Panc1 (cell line): ENCODE data around the gene RCCD1. TPM values are rescaled to one million over a fixed set of nuclear protein-coding genes. Genes with fewer than 3 reads are reported as not detected.

Experiments
- ATAC-seq: fragments of 200-7000 bp; cut with Tn5 transposase; 2 replicates; pipeline ENCODE4 v1.9.1; 2020; ENCODE audit warnings: mild to moderate bottlenecking, moderate library complexity
- BruUV-seq: library from RNA; stranded (reverse); fragments of 400-500 nt; replicated peaks from 2 replicates; lab custom pipeline; 2021; lab: Mats Ljungman, UMichigan
- CTCF ChIA-PET: fragments of 300-600 bp; sonication (Branson Sonifier 250); formaldehyde crosslinking; loops from one replicate; lab custom pipeline; 2022; ENCODE audit warnings: antibody characterized with exemption; lab: Charles Lee
- POLR2A ChIA-PET: fragments of 300-600 bp; sonication (Branson Sonifier 250); formaldehyde crosslinking; loops from one replicate; lab custom pipeline; 2022; ENCODE audit warnings: antibody characterized with exemption; lab: Charles Lee
- DNase-seq: peaks from one replicate; pipeline ENCODE4 v3.0.0-alpha.2; 2010; ENCODE audit warnings: low read depth, low spot score
- H3K27ac ChIP-seq: 2 replicates; pipeline ENCODE4 v1.5.1; 2011; ENCODE audit warnings: mild to moderate bottlenecking, low read length, inconsistent platforms
- H3K27me3 ChIP-seq: fragments of 200-500 bp; sonication (Bioruptor generic); 2 replicates; pipeline ENCODE4 v1.6.0; 2014; ENCODE audit warnings: low read length, inconsistent platforms; ENCODE audit not compliant: control insufficient read depth, insufficient read depth
- H3K36me3 ChIP-seq: fragments of 200-500 bp; sonication (Bioruptor generic); 2 replicates; pipeline ENCODE4 v1.5.1; 2014; ENCODE audit warnings: inconsistent platforms, mild to moderate bottlenecking, low read length, moderate library complexity; ENCODE audit not compliant: control insufficient read depth, insufficient read depth
- H3K4me1 ChIP-seq: 2 replicates; pipeline ENCODE4 v1.5.1; 2011; ENCODE audit warnings: inconsistent platforms, mild to moderate bottlenecking, low read length, moderate library complexity; ENCODE audit not compliant: control insufficient read depth, insufficient read depth
- H3K4me3 ChIP-seq, 2 experiments: 2 replicates each; pipeline ENCODE4 v1.5.1; 2011 to 2012; ENCODE audit warnings: low read depth in 2 of 2, low read length in 2 of 2, mild to moderate bottlenecking in 2 of 2, inconsistent platforms in 1 of 2, moderate library complexity in 1 of 2
- H3K9me3 ChIP-seq: fragments of 200-500 bp; sonication (Bioruptor generic); 2 replicates; pipeline ENCODE4 v1.5.1; 2014; ENCODE audit warnings: low read depth, mild to moderate bottlenecking, inconsistent platforms, low read length, moderate library complexity; ENCODE audit not compliant: control insufficient read depth, insufficient read depth
- POLR2AphosphoS5 ChIP-seq: IDR thresholded peaks from 2 replicates; pipeline ENCODE4 v1.6.1; 2012; ENCODE audit warnings: mild to moderate bottlenecking, low read depth, low read length, moderate library complexity
- SIN3A ChIP-seq: IDR thresholded peaks from 2 replicates; pipeline ENCODE4 v1.6.1; 2012; ENCODE audit warnings: low read depth, mild to moderate bottlenecking, low read length, moderate library complexity, borderline replicate concordance; ENCODE audit not compliant: insufficient read depth
- TCF7L2 ChIP-seq: IDR thresholded peaks from 2 replicates; pipeline ENCODE4 v1.6.1; 2011; ENCODE audit warnings: mild to moderate bottlenecking, low read depth, low read length, inconsistent platforms
- in situ Hi-C: cut with HindIII; loops from 2 replicates; pipeline ENCODE4 v1.10.0; 2016; ENCODE audit warnings: low sequenced_read_pairs, low pct_unique_long_range_greater_than_20kb
- intact Hi-C: fragments of 100-400 bp; cut with micrococcal nuclease; formaldehyde crosslinking; loops from one replicate; pipeline ENCODE4 v1.10.0; 2022; ENCODE audit not compliant: unreplicated experiment
- total RNA-seq: library from RNA; stranded (reverse); gene quantifications from one replicate; pipeline ENCODE4 v1.2.1, GENCODE V29; 2021; ENCODE audit not compliant: unreplicated experiment
- TF ChIP-seq, protein P1 (sequence below): fragments of 450-650 bp; IDR thresholded peaks from 2 replicates; pipeline ENCODE4 v1.5.1; 2017; ENCODE audit warnings: mild to moderate bottlenecking
- TF ChIP-seq, protein P2 (sequence below), 2 experiments: IDR thresholded peaks; 2 replicates each; pipeline ENCODE4 v1.6.1; 2011 to 2012; ENCODE audit warnings: low read depth in 2 of 2, control low read depth in 1 of 2, low read length in 1 of 2, mild to moderate bottlenecking in 1 of 2, moderate library complexity in 1 of 2; ENCODE audit not compliant: insufficient read depth in 1 of 2

RCCD1 gene
- total RNA-seq, 1 experiment from 2014 or later, result 23.6 TPM

DNA sequence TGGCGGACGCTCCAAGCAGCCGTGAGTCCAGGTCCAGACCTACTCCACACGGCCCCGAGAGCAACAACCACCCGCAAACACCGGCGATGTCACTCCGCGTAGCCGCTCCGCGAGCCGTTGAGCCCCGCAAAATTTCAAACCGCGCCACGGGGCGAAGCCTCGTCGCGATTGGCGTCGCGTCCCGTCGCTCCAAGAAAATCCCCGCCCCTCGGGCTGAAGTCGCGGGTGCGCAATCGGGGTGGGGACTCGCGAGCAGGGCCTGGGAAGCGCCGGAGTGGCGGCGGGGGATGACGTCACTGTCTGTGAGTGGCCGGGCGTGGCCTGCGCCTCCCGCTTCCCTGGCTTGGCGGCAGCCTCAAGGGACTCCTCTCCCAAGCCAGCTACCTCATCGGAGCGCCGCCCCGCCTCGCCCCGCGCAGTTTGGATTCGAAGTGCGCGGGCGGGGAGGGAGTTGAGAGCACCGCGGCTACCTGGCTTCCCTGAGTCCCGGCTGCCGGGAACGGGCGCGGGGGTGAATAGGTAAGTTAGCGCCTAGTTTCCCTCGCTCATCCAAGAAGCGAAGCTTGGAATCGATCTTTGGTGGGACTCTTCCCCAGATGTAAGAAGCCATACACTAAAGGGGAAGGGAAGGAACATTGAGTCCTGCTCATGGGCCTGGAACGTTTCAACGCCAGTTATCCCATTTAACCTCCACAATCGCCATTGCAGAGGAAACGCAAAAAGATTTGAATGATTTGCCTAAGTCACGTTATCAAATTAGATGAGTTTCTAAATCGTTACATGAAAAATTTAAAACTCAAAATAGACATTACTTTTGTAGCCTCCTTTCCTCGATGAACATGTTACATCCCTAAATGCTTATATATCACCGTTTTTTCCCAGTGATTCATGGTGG, 40.0 kb downstream of the RCCD1 start, which contains the start of gene PRC1:
PRC1 (minus strand) TSS at position 119 of the 895 bp plus-strand sequence; CDS start at position 1, 118 bp downstream.
- CTCF ChIA-PET, result no interaction called here
- Histone ChIP-seq H3K36me3 (peaks cover 3% of the 10 kb centered on the region), H3K4me1 (peaks cover 20% of the 10 kb centered on the region), H3K27me3 (no peaks in the 10 kb centered on the region), H3K4me3 (peak within 1 kb of the TSS; percentile 78 to 86), H3K27ac (peak within 1 kb of the TSS; percentile 95), H3K9me3 (no peaks in the 10 kb centered on the region)
- peak; percentile 92 for TF ChIP-seq POLR2AphosphoS5
- TF ChIP-seq, protein P1, sequence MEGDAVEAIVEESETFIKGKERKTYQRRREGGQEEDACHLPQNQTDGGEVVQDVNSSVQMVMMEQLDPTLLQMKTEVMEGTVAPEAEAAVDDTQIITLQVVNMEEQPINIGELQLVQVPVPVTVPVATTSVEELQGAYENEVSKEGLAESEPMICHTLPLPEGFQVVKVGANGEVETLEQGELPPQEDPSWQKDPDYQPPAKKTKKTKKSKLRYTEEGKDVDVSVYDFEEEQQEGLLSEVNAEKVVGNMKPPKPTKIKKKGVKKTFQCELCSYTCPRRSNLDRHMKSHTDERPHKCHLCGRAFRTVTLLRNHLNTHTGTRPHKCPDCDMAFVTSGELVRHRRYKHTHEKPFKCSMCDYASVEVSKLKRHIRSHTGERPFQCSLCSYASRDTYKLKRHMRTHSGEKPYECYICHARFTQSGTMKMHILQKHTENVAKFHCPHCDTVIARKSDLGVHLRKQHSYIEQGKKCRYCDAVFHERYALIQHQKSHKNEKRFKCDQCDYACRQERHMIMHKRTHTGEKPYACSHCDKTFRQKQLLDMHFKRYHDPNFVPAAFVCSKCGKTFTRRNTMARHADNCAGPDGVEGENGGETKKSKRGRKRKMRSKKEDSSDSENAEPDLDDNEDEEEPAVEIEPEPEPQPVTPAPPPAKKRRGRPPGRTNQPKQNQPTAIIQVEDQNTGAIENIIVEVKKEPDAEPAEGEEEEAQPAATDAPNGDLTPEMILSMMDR, result no peak
- TF ChIP-seq, protein P2, sequence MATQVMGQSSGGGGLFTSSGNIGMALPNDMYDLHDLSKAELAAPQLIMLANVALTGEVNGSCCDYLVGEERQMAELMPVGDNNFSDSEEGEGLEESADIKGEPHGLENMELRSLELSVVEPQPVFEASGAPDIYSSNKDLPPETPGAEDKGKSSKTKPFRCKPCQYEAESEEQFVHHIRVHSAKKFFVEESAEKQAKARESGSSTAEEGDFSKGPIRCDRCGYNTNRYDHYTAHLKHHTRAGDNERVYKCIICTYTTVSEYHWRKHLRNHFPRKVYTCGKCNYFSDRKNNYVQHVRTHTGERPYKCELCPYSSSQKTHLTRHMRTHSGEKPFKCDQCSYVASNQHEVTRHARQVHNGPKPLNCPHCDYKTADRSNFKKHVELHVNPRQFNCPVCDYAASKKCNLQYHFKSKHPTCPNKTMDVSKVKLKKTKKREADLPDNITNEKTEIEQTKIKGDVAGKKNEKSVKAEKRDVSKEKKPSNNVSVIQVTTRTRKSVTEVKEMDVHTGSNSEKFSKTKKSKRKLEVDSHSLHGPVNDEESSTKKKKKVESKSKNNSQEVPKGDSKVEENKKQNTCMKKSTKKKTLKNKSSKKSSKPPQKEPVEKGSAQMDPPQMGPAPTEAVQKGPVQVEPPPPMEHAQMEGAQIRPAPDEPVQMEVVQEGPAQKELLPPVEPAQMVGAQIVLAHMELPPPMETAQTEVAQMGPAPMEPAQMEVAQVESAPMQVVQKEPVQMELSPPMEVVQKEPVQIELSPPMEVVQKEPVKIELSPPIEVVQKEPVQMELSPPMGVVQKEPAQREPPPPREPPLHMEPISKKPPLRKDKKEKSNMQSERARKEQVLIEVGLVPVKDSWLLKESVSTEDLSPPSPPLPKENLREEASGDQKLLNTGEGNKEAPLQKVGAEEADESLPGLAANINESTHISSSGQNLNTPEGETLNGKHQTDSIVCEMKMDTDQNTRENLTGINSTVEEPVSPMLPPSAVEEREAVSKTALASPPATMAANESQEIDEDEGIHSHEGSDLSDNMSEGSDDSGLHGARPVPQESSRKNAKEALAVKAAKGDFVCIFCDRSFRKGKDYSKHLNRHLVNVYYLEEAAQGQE (IDR thresholded peaks at IDR 0.05; ENCODE audit: insufficient read depth in 1 of 2, low read depth in 2 of 2, low read length in 1 of 2), result no peak; a peak in 1 of 4 replicates
- peak; percentile 75 for TF ChIP-seq SIN3A
- peak; percentile 97 for TF ChIP-seq TCF7L2
- intact Hi-C loops, result no loop called here
- POLR2A ChIA-PET, result interaction anchor here (0.7 kb wide), 1 partner anchor 276 kb away, joined by 3 read pairs; no protein-coding TSS in a partner anchor
- ATAC-seq, result peak; percentile 99
- in situ Hi-C loops, result no loop called here
- DNase-seq, result peak; percentile 86
- TSS peak; percentile 95 for BruUV-seq

DNA sequence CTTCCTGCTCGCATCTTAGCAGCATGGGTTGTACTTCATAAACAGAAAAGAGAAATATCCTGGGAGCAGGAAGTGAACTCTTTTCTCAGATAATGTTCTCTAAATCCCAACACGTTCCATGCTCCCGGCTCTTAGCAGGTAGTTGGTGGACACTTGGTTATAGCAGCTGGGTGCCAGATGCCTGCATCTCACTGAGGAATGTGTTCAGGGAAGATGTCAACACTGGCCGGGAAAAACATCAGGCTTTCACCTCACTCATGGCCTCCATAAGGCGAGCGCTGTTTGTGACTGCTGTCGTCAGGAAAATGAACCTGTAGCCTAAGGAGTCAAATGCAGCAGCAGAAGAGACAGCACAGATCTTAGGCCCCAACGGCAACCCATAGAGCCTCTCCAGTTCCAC, 44.1 kb downstream of the RCCD1 start:
- H3K27ac ChIP-seq, result no peak overlapping the region
- in situ Hi-C loops (no loop called here), intact Hi-C loops (no loop called here)
- no TSS peak for BruUV-seq
- no peaks in the 10 kb centered on the region for H3K9me3 ChIP-seq
- peaks cover 6% of the 10 kb centered on the region; the same call in 1 of the 2 replicates for H3K4me1 ChIP-seq
- H3K27me3 ChIP-seq, result no peaks in the 10 kb centered on the region
- ChIA-PET CTCF (no interaction called here), POLR2A (no interaction called here)
- DNase-seq, result no peak
- TF ChIP-seq POLR2AphosphoS5, result no peak
- TF ChIP-seq, protein P2 (IDR thresholded peaks at IDR 0.05; ENCODE audit: insufficient read depth in 1 of 2, low read depth in 2 of 2, low read length in 1 of 2), result no peak
- no peak for TF ChIP-seq TCF7L2
- TF ChIP-seq, protein P1, result no peak
- TF ChIP-seq SIN3A, result no peak
- peaks cover 8% of the 10 kb centered on the region for H3K36me3 ChIP-seq
- ATAC-seq, result no peak
- H3K4me3 ChIP-seq, result no peak overlapping the region
